Measurements from ENCODE around the gene BRD1. TPM values are rescaled to one million over a fixed set of nuclear protein-coding genes. Genes with fewer than 3 reads are reported as not detected.
"Not testable (repeated sequence)": the region's sequence is repeated elsewhere in the genome, so short reads cannot be mapped to it uniquely, and the experiment has no call there.

The BRD1 gene
- total RNA-seq, 2 donors from 2014 or later = 32.1 to 61.5 TPM

DNA sequence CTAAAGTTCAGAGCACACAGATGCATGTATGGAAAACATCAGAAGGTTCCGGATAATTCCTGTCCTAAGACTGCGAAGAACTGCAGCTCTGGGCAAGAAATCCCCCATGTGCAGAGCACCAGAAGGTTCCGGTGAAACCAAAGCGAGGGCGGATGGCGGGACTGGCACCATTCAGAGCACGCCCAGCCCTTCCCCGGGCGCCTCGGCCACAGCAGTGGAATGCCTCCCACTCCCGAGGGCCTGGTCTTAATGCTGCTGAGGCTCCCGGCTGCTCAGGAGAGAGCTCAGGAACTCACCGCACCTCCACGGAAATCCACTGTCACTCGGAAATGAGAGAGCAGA lies 43.1 kb downstream of the BRD1 start:
- DNase-seq (ENCODE audit: low spot score) = no peak
- Histone ChIP-seq H3K27ac (no peak overlapping the region), H3K36me3 (peaks cover 54% of the 10 kb centered on the region), H3K4me1 (ENCODE audit: control insufficient read depth in 1 of 2, low read depth in 2 of 2) (peaks cover 15 to 16% of the 10 kb centered on the region in 2 donors), H3K4me3 (no peak overlapping the region), H3K27me3 (replicated peaks; ENCODE audit: insufficient read depth) (no peaks in the 10 kb centered on the region), H3K9me3 (no peaks in the 10 kb centered on the region)
- ATAC-seq (ENCODE audit: insufficient number of reproducible peaks, low FRiP score, low read depth) = no peak
- TF ChIP-seq, protein P1, sequence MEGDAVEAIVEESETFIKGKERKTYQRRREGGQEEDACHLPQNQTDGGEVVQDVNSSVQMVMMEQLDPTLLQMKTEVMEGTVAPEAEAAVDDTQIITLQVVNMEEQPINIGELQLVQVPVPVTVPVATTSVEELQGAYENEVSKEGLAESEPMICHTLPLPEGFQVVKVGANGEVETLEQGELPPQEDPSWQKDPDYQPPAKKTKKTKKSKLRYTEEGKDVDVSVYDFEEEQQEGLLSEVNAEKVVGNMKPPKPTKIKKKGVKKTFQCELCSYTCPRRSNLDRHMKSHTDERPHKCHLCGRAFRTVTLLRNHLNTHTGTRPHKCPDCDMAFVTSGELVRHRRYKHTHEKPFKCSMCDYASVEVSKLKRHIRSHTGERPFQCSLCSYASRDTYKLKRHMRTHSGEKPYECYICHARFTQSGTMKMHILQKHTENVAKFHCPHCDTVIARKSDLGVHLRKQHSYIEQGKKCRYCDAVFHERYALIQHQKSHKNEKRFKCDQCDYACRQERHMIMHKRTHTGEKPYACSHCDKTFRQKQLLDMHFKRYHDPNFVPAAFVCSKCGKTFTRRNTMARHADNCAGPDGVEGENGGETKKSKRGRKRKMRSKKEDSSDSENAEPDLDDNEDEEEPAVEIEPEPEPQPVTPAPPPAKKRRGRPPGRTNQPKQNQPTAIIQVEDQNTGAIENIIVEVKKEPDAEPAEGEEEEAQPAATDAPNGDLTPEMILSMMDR (IDR thresholded peaks at IDR 0.05) = no peak

DNA sequence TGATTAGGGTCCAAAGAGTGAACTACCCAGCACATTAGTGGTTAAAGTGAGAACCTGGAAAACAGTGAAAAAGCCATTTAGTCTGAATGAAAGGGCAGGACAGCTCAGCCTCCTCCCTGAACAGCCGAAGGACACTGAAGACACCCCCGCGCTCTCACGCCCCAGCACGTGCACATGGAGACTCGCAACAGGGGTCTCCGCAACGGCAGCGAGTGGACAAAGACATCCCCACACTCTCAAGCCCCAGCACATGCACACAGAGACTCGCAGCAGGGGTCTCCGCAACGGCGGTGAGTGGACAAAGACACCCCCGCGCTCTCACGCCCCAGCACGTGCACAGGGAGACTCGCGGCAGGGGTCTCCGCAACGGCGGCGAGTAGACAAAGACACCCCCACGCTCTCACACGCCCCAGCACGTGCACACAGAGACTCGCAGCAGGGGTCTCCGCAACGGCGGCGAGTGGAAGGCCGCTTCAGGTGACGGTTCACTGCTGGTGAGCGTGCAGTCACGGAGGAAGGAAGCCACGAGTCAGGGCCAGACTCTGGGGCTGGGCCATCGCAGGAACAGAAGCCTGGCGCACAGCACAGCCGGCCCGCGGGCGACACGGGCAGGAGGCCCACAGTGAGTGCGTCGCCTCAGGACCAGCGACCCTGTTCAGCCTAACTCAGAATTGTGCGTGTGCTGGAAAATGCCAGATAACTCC lies 43.6 kb downstream of the BRD1 start:
- Histone ChIP-seq H3K36me3 (peaks cover 54% of the 10 kb centered on the region), H3K27ac (no peak overlapping the region), H3K4me1 (ENCODE audit: control insufficient read depth in 1 of 2, low read depth in 2 of 2) (peaks cover 11 to 12% of the 10 kb centered on the region in 2 donors), H3K9me3 (no peaks in the 10 kb centered on the region), H3K4me3 (no peak overlapping the region), H3K27me3 (replicated peaks; ENCODE audit: insufficient read depth) (no peaks in the 10 kb centered on the region)
- DNase-seq (ENCODE audit: low spot score) = no peak
- no peak for ATAC-seq (ENCODE audit: insufficient number of reproducible peaks, low FRiP score, low read depth)
- TF ChIP-seq, protein P1 (IDR thresholded peaks at IDR 0.05) = no peak

DNA sequence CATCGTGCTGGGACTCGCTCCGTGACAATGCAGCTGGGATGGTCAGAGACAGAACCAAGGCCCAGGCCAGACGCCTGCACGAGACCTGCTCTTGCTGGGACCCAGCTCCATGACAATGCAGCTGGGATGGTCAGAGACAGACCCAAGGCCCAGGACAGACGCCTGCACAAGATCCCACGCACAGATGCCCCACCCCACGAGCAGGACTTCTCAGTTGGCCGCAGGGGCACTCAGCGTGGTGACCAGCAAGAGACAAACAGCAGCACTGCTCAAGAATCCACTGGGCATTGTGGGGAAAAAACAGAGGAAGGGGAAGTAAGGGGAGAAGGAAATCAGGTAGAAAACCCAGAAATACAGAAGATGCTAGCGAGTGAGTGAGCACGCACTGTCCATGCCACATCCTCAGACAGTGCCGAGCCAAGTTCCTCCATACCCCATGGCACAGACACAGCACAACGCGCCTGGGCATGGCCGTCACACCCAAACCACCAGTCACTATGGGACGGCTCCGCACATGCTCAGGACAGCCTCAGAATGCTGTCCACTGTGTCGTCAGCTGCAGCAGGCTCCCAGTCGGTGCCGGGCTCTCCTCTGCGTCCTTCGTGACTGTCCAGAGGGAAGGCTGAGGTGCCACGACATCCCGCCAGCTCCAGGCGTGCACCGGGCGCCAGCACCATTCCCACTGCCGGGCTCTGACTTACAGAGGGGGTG lies 44.5 kb downstream of the BRD1 start:
- no peak for DNase-seq (ENCODE audit: low spot score)

DNA sequence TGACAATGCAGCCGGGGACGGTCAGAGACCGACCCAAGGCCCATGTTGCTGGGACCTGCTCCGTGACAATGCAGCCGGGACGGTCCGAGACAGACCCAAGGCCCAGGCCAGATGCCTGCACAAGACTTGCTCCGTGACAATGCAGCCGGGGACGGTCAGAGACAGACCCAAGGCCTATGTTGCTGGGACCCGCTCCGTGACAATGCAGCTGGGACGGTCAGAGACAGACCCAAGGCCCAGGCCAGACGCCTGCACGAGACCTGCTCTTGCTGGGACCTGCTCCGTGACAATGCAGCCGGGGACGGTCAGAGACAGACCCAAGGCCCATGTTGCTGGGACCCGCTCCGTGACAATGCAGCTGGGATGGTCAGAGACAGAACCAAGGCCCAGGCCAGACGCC lies 45.8 kb downstream of the BRD1 start:
- peaks cover 58% of the 10 kb centered on the region for H3K36me3 ChIP-seq
- ATAC-seq (ENCODE audit: insufficient number of reproducible peaks, low FRiP score, low read depth); H3K9me3 ChIP-seq; H3K27ac ChIP-seq; H3K4me1 ChIP-seq (ENCODE audit: control insufficient read depth in 1 of 2, low read depth in 2 of 2); H3K27me3 ChIP-seq (replicated peaks; ENCODE audit: insufficient read depth); H3K4me3 ChIP-seq; DNase-seq (ENCODE audit: low spot score): not testable (repeated sequence)

More for the DNA sequence above, 44.5 kb downstream of the BRD1 start:
- ATAC-seq (ENCODE audit: insufficient number of reproducible peaks, low FRiP score, low read depth) = no peak
- TF ChIP-seq, protein P1 (IDR thresholded peaks at IDR 0.05) = no peak
- H3K4me3 ChIP-seq = no peak overlapping the region
- no peak overlapping the region for H3K27ac ChIP-seq
- H3K9me3 ChIP-seq = no peaks in the 10 kb centered on the region
- H3K27me3 ChIP-seq (replicated peaks; ENCODE audit: insufficient read depth) = no peaks in the 10 kb centered on the region
- H3K4me1 ChIP-seq (ENCODE audit: control insufficient read depth in 1 of 2, low read depth in 2 of 2) = peaks cover 2 to 3% of the 10 kb centered on the region in 2 donors
- H3K36me3 ChIP-seq = peaks cover 54% of the 10 kb centered on the region

DNA sequence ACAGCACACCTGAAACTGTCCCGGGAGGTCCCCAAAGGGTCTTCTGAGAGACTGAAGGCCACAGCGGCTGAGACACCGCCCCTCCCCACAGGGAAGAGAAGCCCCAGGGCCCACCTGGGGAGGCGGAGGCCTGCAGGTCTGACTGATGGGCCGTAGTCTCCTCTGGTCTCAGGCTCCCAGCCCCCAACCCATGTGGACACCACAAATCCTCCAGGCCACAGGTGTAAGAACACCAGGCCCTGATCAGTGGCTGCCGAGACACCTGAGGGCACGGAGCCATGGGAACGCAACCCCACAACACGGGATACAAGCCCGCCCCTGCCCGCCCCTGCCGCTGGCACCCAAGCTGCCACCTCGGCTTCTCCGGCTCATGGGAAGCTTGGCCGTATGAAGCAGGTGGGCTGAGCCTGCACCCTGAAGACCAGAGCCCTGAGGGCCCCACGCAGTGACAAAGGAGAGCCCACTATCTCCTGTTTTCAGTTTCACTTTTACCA lies 46.3 kb downstream of the BRD1 start:
- peaks cover 59% of the 10 kb centered on the region for H3K36me3 ChIP-seq
- TF ChIP-seq, protein P1 (IDR thresholded peaks at IDR 0.05) = no peak
- ATAC-seq (ENCODE audit: insufficient number of reproducible peaks, low FRiP score, low read depth) (no peak), DNase-seq (ENCODE audit: low spot score) (no peak)
- no peaks in the 10 kb centered on the region for H3K9me3 ChIP-seq
- H3K4me1 ChIP-seq (ENCODE audit: control insufficient read depth in 1 of 2, low read depth in 2 of 2) = no peaks in the 10 kb centered on the region
- H3K27me3 ChIP-seq (replicated peaks; ENCODE audit: insufficient read depth) = no peaks in the 10 kb centered on the region
- H3K27ac ChIP-seq = no peak overlapping the region
- no peak overlapping the region for H3K4me3 ChIP-seq
